Skeletal muscle satellite cell (primary cell): ENCODE data around the gene CTSZ. TPM values are rescaled to one million over a fixed set of nuclear protein-coding genes. Genes with fewer than 3 reads are reported as not detected.
A peak's percentile ranks its signal among the peaks of the same experiment; 100 is the strongest.

Experiments used
- H3K27me3 ChIP-seq: 2 replicates; pipeline ENCODE4 v1.7.0; 2013; ENCODE audit warnings: low read length; ENCODE audit not compliant: control insufficient read depth, insufficient read depth
- H3K36me3 ChIP-seq: 2 replicates; pipeline ENCODE4 v1.7.0; 2013; ENCODE audit warnings: mild to moderate bottlenecking, control low read depth, low read length; ENCODE audit not compliant: insufficient read depth
- H3K4me1 ChIP-seq: 2 replicates; pipeline ENCODE4 v1.7.0; 2013; ENCODE audit warnings: low read length; ENCODE audit not compliant: control insufficient read depth, insufficient read depth
- H3K4me2 ChIP-seq: 2 replicates; pipeline ENCODE4 v1.7.0; 2013; ENCODE audit warnings: mild to moderate bottlenecking, low read length
- H3K4me3 ChIP-seq: 2 replicates; pipeline ENCODE4 v1.7.0; 2013; ENCODE audit warnings: low read length
- H3K9ac ChIP-seq: 2 replicates; pipeline ENCODE4 v1.7.0; 2013; ENCODE audit warnings: mild to moderate bottlenecking, low read depth, low read length, moderate library complexity
- H3K9me3 ChIP-seq: replicated peaks from 2 replicates; pipeline ENCODE4 v1.7.0; 2013; ENCODE audit warnings: mild to moderate bottlenecking, control low read depth, low read length
- total RNA-seq: library from RNA; depleted of rRNA; stranded (reverse); fragments of >200 nt; gene quantifications from 2 replicates; pipeline ENCODE4 v1.2.3, GENCODE V29; 2012; rRNA removed

Gene CTSZ
- 55.5 and 62.7 TPM in 2 replicates for total RNA-seq

DNA sequence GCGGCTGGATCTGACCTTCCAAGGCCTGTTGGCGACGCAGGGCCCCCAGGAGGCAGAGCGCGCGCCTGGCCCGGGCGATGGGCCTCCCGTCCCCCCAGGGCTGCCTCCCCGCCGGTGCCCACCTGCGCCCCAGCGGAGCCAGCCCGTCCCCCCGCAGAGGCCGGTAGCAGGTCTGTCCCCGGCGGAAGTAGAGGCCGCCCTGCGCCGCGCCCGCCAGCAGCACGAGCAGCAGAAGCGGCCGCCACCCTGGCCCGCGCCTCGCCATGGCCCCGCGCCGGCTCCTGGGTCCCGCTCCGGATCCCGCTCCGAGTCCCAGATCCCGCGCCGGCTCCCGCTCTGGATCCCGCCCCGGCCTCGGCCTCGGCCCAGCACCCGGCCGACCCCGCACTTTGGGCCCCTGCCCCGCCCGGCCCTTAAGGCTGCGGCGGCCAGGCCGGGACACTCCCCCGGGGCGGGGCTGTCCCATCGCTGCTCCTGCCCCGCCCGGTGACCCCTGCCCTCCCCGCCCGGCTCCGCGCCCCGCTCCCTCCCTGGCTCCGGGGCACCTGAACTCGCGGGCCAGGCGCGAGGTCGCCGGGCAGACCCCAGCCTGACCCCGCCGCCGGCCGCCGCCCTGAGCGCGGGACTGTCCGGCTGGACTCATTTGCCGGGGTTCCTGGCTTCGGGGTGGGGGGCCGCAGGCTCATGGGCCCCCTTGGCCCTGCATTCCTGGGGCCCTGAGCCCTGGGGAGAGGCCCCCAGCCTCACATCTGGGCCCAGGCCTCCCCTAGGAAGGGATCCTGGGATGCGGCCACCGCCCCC lies at the start of gene CTSZ:
Gene CTSZ, minus strand, starts transcription at position 391 of the 801 bp plus-strand sequence. Its CDS starts 126 bp downstream, at position 265.
- H3K27me3 ChIP-seq, result no peaks in the 10 kb centered on the region
- H3K9me3 ChIP-seq, result no peaks in the 10 kb centered on the region
- H3K4me2 ChIP-seq, result peak within 1 kb of the TSS; percentile 100
- H3K4me3 ChIP-seq, result peak within 1 kb of the TSS; percentile 90
- peaks cover 45% of the 10 kb centered on the region for H3K4me1 ChIP-seq
- H3K36me3 ChIP-seq, result peaks cover 12% of the 10 kb centered on the region
- H3K9ac ChIP-seq, result peak within 1 kb of the TSS; percentile 95

DNA sequence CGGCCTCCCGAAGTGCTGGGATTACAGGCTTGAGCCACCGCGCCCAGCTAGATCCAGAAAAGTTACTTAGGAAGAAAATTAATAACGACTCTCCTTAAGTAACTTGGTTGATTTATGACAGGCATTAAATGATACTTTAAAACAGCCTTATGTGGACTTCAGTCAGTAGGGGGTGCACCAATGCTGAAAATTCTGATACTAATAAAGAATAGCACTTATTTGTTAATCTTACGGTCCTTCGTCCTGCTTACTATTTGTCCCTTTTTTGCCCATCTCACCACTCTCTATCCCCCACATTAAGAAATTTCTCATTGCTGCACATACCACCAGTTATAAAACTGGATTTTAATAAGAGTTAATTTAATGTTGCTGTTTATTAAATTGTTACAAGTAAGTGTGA lies 48.2 kb upstream of the CTSZ start:
- no peak overlapping the region for H3K4me2 ChIP-seq
- no peak overlapping the region for H3K4me3 ChIP-seq
- peaks cover 51% of the 10 kb centered on the region for H3K27me3 ChIP-seq
- H3K9me3 ChIP-seq, result no peaks in the 10 kb centered on the region
- H3K4me1 ChIP-seq, result no peaks in the 10 kb centered on the region
- H3K36me3 ChIP-seq, result no peaks in the 10 kb centered on the region
- H3K9ac ChIP-seq, result no peak overlapping the region

DNA sequence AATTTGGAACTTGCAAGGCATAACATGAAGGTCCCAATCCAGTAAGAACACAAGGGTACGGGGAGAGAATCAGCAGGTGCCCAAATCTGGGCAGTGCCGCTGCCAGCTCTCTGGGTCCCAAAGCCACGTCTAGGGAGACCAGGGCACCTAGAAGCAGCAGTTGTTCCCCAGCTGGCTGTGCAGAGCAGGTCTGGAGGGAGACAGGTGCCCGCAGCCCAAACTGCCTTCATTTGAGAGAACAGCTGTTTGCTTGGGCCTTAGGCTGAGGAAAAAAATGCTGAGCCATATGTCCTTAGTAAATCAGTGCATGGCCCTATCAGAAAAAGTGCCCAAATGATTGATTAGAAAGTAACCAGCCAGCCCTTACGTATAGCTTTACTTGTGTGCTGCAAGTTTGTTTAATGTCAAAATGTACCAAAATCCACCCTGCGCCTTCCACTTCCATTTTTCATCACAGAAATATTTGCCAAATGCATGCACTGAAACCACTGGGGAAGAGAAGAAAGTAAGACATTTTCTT lies 44.7 kb upstream of the CTSZ start:
- Histone ChIP-seq H3K4me3 (no peak overlapping the region), H3K9me3 (no peaks in the 10 kb centered on the region), H3K4me1 (peaks cover 2% of the 10 kb centered on the region), H3K36me3 (no peaks in the 10 kb centered on the region), H3K9ac (no peak overlapping the region), H3K4me2 (no peak overlapping the region), H3K27me3 (peaks cover 67% of the 10 kb centered on the region)

DNA sequence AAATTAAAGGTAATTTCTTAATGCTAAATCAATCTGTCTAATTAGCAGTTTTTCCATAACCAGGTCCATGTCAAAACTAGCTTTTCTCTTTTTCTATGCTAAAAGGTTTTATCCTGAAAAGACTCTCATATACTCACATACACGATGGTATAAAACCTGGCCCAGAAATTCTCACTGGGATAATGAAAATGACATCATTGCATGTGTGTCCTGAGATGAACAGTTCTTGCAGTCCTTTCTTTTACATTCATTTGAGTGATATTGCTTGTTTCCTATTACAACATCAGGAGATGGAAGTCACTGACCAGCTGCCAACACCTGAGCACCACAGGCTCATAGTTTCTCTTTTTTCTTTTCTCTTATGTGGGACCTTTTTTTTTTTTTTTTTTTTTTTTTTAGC lies 43.4 kb upstream of the CTSZ start:
- H3K4me3 ChIP-seq, result no peak overlapping the region
- H3K27me3 ChIP-seq, result peaks cover 56% of the 10 kb centered on the region
- H3K4me2 ChIP-seq, result no peak overlapping the region
- H3K36me3 ChIP-seq, result no peaks in the 10 kb centered on the region
- H3K9me3 ChIP-seq, result no peaks in the 10 kb centered on the region
- peaks cover 2% of the 10 kb centered on the region for H3K4me1 ChIP-seq
- H3K9ac ChIP-seq, result no peak overlapping the region

DNA sequence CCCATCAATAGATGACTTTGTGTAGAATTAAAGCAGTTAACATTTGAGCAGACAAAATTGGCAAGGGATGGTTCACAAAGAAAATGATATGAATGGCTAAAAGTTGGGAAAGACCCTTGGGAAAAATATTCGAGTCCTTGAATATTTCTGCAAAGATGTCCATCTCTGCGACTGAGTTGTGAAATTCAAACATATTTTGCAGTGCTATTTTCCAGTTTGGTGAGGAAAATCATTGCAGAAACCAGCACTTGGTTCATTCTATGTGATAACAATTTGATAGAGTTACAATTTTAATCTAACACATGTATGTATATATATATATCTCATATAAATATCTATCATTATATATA lies 41.6 kb upstream of the CTSZ start:
- Histone ChIP-seq H3K9me3 (no peaks in the 10 kb centered on the region), H3K9ac (no peak overlapping the region), H3K27me3 (peaks cover 47% of the 10 kb centered on the region), H3K4me3 (no peak overlapping the region), H3K36me3 (no peaks in the 10 kb centered on the region), H3K4me1 (peaks cover 2% of the 10 kb centered on the region), H3K4me2 (peak overlapping the region; percentile 43)

DNA sequence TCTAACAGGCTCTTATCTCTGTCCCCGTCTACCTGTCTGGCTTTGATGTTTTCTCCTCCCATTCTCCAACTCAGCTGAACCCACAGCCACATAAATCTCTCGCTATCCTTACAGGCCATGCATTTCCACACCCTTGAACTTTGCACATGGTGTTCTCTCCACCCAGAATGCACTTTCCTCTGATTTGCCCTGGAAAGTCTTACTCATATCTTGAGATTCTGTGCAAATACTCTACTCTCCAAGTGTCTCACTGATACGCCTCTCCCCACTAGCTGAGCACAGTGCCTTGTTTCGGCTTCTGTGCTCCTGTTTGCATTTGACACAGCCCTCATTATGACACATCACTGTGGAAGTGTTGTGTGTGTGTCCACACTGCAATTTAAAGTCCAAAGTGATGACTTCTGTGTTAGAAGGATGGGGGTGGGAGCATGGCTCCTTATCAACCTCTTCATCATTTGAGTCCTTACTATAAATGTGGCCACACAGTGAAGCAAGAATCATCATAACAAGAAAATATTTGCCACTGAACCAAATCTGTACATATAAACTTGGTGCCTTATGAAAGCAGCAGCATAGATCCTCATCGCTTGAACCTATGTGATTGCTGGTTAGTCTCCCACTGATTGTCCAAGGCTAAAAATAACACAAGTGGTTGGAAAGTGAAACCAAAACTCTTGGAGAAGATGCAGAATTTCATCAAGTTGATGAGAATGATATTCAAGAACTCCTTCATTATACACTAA lies 41.1 kb upstream of the CTSZ start:
- peak overlapping the region; percentile 43 for H3K4me2 ChIP-seq
- peaks cover 42% of the 10 kb centered on the region for H3K27me3 ChIP-seq
- H3K36me3 ChIP-seq, result no peaks in the 10 kb centered on the region
- no peaks in the 10 kb centered on the region for H3K9me3 ChIP-seq
- no peak overlapping the region for H3K4me3 ChIP-seq
- H3K9ac ChIP-seq, result no peak overlapping the region
- peaks cover 8% of the 10 kb centered on the region for H3K4me1 ChIP-seq

DNA sequence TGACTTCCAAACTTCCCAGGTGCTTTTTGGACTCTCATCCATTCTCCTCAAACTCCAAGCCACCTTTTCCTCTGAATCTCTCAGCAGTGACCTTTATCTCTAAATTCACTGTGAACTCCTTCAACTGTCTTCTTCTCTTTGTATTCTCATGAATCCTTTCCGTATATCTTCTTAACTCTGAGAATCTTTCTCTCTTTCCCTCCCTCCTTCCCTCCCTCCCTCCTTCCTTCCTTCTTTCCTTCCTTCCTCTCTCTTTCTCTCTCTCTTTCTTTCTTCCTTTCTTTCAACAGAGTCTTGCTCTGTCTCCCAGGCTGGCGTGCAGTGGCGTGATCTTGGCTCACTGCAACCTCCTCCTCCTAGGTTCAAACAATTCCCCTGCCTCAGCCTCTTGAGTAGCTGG lies 39.8 kb upstream of the CTSZ start:
- H3K36me3 ChIP-seq, result no peaks in the 10 kb centered on the region
- no peaks in the 10 kb centered on the region for H3K9me3 ChIP-seq
- no peak overlapping the region for H3K4me2 ChIP-seq
- H3K4me1 ChIP-seq, result peaks cover 12% of the 10 kb centered on the region
- H3K9ac ChIP-seq, result no peak overlapping the region
- H3K4me3 ChIP-seq, result no peak overlapping the region
- H3K27me3 ChIP-seq, result peaks cover 30% of the 10 kb centered on the region

DNA sequence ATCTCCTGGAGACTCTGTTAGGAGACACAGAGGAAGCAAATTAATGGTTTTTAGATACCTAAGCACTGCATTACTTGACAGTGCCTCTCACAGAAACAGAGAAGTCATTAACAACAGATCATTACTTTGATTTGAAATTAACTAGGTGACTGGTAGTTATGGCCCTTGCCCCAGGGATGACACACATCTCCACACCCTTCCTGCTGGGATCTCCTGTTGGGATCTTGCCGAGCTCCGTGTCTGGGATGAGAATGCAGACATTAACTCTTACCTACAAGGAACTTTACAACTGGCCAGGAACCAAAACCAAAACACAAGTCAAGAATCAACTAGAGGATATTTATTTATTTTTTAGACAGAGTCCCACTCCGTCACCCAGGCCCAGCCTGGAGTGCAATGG lies 37.7 kb upstream of the CTSZ start:
- no peaks in the 10 kb centered on the region for H3K9me3 ChIP-seq
- H3K27me3 ChIP-seq, result peaks cover 13% of the 10 kb centered on the region
- H3K4me2 ChIP-seq, result no peak overlapping the region
- H3K4me1 ChIP-seq, result peaks cover 31% of the 10 kb centered on the region
- H3K4me3 ChIP-seq, result no peak overlapping the region
- H3K36me3 ChIP-seq, result peaks cover 5% of the 10 kb centered on the region
- H3K9ac ChIP-seq, result no peak overlapping the region

DNA sequence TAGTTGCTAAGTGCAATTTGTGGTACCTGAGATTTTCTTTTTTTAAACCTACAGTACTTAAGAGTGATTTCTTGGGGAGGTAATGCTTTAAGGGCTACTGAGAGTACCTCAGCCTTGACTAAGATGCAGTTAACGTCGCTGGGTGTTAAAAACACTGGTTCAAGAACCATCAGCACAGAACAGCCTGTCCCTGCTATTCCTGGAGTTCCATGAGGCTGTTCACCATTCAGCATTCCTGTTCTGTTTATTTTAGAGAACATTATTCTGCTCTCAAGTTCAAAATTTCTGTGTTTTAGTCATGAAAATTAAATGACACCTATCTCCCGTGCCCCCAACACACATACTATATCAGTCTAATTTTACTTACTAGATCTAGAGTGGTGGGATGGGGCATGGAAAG lies 37.2 kb upstream of the CTSZ start:
- no peak overlapping the region for H3K9ac ChIP-seq
- H3K27me3 ChIP-seq, result peaks cover 10% of the 10 kb centered on the region
- no peaks in the 10 kb centered on the region for H3K9me3 ChIP-seq
- peaks cover 32% of the 10 kb centered on the region for H3K4me1 ChIP-seq
- peaks cover 5% of the 10 kb centered on the region for H3K36me3 ChIP-seq
- H3K4me3 ChIP-seq, result no peak overlapping the region
- H3K4me2 ChIP-seq, result no peak overlapping the region

DNA sequence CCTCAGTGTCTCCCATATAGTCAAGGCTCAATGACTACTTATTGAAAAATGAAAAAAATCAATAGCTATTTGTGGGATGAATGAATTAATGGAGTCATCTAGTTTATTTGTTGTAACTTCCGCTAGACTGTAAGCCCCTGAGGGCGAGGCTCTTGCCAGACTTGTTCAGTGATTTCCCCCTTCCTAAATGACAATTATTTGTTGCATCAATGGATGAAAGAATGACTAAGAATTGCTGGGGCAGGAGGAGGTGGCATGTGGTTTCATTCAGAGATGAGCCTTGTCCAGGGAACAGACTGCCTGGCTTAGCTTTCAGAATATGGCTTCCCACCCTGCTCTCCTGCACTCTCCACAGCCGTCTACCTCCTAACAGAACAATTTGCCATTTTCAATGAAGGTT lies 36.6 kb upstream of the CTSZ start:
- Histone ChIP-seq H3K4me1 (peaks cover 32% of the 10 kb centered on the region), H3K36me3 (peaks cover 5% of the 10 kb centered on the region), H3K27me3 (peaks cover 10% of the 10 kb centered on the region), H3K9ac (no peak overlapping the region), H3K4me2 (peak overlapping the region; percentile 85), H3K4me3 (no peak overlapping the region), H3K9me3 (no peaks in the 10 kb centered on the region)

DNA sequence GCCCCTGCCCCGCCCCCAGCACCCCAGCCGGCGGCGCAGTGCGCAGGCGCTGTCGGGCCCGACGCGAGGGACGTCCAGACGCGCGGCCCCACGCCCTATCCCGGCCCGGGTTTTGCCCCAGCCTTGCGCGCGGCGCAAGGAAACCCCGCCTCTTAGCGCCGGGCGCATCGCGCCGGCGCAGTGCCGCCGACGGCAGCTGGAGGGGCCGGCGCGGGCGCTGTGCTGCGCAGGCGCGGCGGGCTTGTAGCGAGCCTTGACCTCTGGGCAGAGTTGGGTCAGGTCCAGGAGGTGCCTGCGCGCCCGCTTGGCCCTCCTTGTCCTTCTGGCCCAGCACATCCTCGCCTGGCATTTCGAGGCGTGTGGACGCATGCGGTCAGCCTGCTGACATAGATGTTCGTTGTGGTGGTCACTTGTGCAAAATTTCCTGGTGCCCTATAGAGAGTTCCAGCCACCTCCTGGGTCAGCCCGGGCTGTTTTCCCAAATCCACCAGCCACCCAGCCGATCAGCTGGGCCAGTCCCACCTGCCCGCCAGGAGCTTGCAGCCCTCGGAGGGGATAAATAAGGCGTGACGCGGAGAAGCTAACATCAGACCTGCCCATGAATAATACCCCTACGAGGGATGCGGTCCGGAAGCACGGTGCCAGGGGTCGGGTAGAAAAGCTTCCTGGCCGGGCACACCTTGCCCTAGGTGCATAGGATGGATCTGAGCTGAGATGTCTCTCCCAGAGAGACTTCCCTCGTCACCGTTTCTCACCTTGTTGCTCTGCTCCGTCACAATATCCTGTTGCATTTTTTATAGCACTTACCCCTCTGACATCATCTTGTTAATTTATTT lies 36.0 kb upstream of the CTSZ start:
- Histone ChIP-seq H3K4me2 (peak overlapping the region; percentile 94), H3K27me3 (peaks cover 4% of the 10 kb centered on the region), H3K9ac (peak overlapping the region; percentile 85), H3K4me3 (peak overlapping the region; percentile 89), H3K36me3 (peaks cover 6% of the 10 kb centered on the region), H3K4me1 (peaks cover 30% of the 10 kb centered on the region), H3K9me3 (no peaks in the 10 kb centered on the region)
